Tibial nerve (tissue), 4 donors: ENCODE measurements around the gene DNAJC7. TPM values are rescaled to one million over a fixed set of nuclear protein-coding genes. Genes with fewer than 3 reads are reported as not detected.

ENCODE experiments used
- DNase-seq, 2 donors: peaks; one replicate each; pipeline ENCODE4 v3.0.0-alpha.2; 2019; ENCODE audit warnings: low spot score in 2 of 2
- H3K27ac ChIP-seq, 4 donors: fragments of 200-600 bp; sonication (generic) in 3 of 4; one replicate each; pipeline ENCODE4 v1.5.1; 2017 to 2019; ENCODE audit warnings: mild to moderate bottlenecking in 1 of 4
- H3K27me3 ChIP-seq, 2 donors: fragments of 200-600 bp; sonication (generic) in 1 of 2; one replicate each; pipeline versions ENCODE4 v1.5.1 to v1.6.0; 2017 to 2019
- H3K36me3 ChIP-seq, 3 donors: fragments of 200-600 bp; sonication (generic); one replicate each; pipeline ENCODE4 v1.5.1; 2018 to 2019
- H3K4me1 ChIP-seq, 4 donors: fragments of 200-600 bp; sonication (generic) in 3 of 4; one replicate each; pipeline ENCODE4 v1.5.1; 2017 to 2019
- H3K4me3 ChIP-seq, 4 donors: fragments of 200-600 bp; sonication (generic) in 3 of 4; one replicate each; pipeline ENCODE4 v1.5.1; 2017 to 2019; ENCODE audit warnings: mild to moderate bottlenecking in 1 of 4, moderate library complexity in 1 of 4
- H3K9me3 ChIP-seq, 4 donors: fragments of 200-600 bp; sonication (generic) in 3 of 4; one replicate each; pipeline ENCODE4 v1.5.1; 2017 to 2019
- CTCF ChIP-seq, 5 experiments: fragments of 200-600 bp in 3 of 5; fragments of 450-650 bp in 2 of 5; sonication (generic) in 3 of 5; IDR thresholded peaks; one replicate each; pipeline ENCODE4 v1.5.1; 2016 to 2019; ENCODE audit warnings: antibody characterized with exemption in 5 of 5, mild to moderate bottlenecking in 3 of 5, moderate library complexity in 2 of 5
- EP300 ChIP-seq, 2 donors: sonication (generic); formaldehyde crosslinking; IDR thresholded peaks; one replicate each; pipeline ENCODE4 v1.6.1; 2017; ENCODE audit warnings: antibody characterized with exemption in 2 of 2, mild to moderate bottlenecking in 1 of 2
- POLR2A ChIP-seq, 2 donors: fragments of 450-650 bp; IDR thresholded peaks; one replicate each; pipeline ENCODE4 v1.6.1; 2017; ENCODE audit warnings: antibody characterized with exemption in 2 of 2, mild to moderate bottlenecking in 2 of 2, moderate library complexity in 2 of 2
- WGBS, 2 donors: methylation state at CpG; one replicate each; pipeline ENCODE4 v1.1.5; 2018; 5-methylcytosine and 5-hydroxymethylcytosine counted together
- total RNA-seq, 4 donors: library from RNA; depleted of rRNA; stranded (reverse); fragments of >200 nt; gene quantifications; one replicate each; pipeline ENCODE4 v1.1.0, GENCODE V29; 2016

DNAJC7 gene
- total RNA-seq, 4 donors from 2014 or later = 56.6 to 90.2 (median 71.8) TPM

- Histone ChIP-seq H3K9me3 (no peaks in the 10 kb centered on the region), H3K36me3 (peaks cover 5 to 100% (median 40%) of the 10 kb centered on the region in 3 donors), H3K4me1 (no peaks in the 10 kb centered on the region), H3K27me3 (no peaks in the 10 kb centered on the region), H3K4me3 (no peak overlapping the region), H3K27ac (no peak overlapping the region)
- TF ChIP-seq POLR2A (IDR thresholded peaks at IDR 0.05) = no peak
- no peak for TF ChIP-seq CTCF (IDR thresholded peaks at IDR 0.05)
- no peak for TF ChIP-seq EP300 (IDR thresholded peaks at IDR 0.05)
- DNase-seq = no peak
- WGBS, 2 donors = 92 to 94% methylated on average over 8 of the region's 8 CpGs
Measured at GRCh38 chr17:41985919-41986318, 31.3 kb downstream of the DNAJC7 start.

GRCh38 chr17:41984454-41984853 lies 32.8 kb downstream of the DNAJC7 start:
- DNase-seq = no peak
- no peak for TF ChIP-seq CTCF (IDR thresholded peaks at IDR 0.05)
- no peak for TF ChIP-seq POLR2A (IDR thresholded peaks at IDR 0.05)
- no peak for TF ChIP-seq EP300 (IDR thresholded peaks at IDR 0.05)
- 91 to 96% methylated on average over 8 of the region's 8 CpGs for WGBS, 2 donors
- Histone ChIP-seq H3K27ac (no peak overlapping the region), H3K4me3 (no peak overlapping the region), H3K36me3 (peaks cover 10 to 100% (median 50%) of the 10 kb centered on the region in 3 donors), H3K9me3 (no peaks in the 10 kb centered on the region), H3K4me1 (no peaks in the 10 kb centered on the region), H3K27me3 (no peaks in the 10 kb centered on the region)

- H3K9me3 ChIP-seq = no peaks in the 10 kb centered on the region
- H3K27me3 ChIP-seq = no peaks in the 10 kb centered on the region
- H3K4me1 ChIP-seq = peaks cover 0 to 10% (median 0%) of the 10 kb centered on the region in 4 donors
- H3K4me3 ChIP-seq = no peak overlapping the region
- no peak overlapping the region for H3K27ac ChIP-seq
- DNase-seq = no peak
- 85 to 88% methylated on average over 14 of the region's 14 CpGs for WGBS, 2 donors
- peaks cover 10 to 100% (median 51%) of the 10 kb centered on the region in 3 donors for H3K36me3 ChIP-seq
- TF ChIP-seq POLR2A (IDR thresholded peaks at IDR 0.05) (no peak), EP300 (IDR thresholded peaks at IDR 0.05) (no peak)
Measured at GRCh38 chr17:41982026-41982760, 35.0 kb downstream of the DNAJC7 start.

GRCh38 chr17:41977991-41978390 lies 39.2 kb downstream of the DNAJC7 start:
- TF ChIP-seq CTCF (IDR thresholded peaks at IDR 0.05) (no peak), EP300 (IDR thresholded peaks at IDR 0.05) (no peak), POLR2A (IDR thresholded peaks at IDR 0.05) (no peak)
- H3K27ac ChIP-seq = peak overlapping the region in 2 of 4 donors; percentile 94 to 97
- WGBS, 2 donors = 82 to 86% methylated on average over 4 of the region's 4 CpGs
- H3K36me3 ChIP-seq = peaks cover 10 to 100% (median 55%) of the 10 kb centered on the region in 3 donors
- peaks cover 0 to 52% (median 19%) of the 10 kb centered on the region in 4 donors for H3K4me1 ChIP-seq
- no peak for DNase-seq
- no peaks in the 10 kb centered on the region for H3K9me3 ChIP-seq
- no peaks in the 10 kb centered on the region for H3K27me3 ChIP-seq
- no peak overlapping the region for H3K4me3 ChIP-seq

- H3K27me3 ChIP-seq = no peaks in the 10 kb centered on the region
- peak in 1 of 2 donors; percentile 50 for TF ChIP-seq EP300 (IDR thresholded peaks at IDR 0.05)
- no peak for TF ChIP-seq CTCF (IDR thresholded peaks at IDR 0.05)
- TF ChIP-seq POLR2A (IDR thresholded peaks at IDR 0.05) = peak in 1 of 2 donors; percentile 44
- WGBS, 2 donors = 34 to 35% methylated on average over 11 of the region's 11 CpGs
- DNase-seq = no peak
- peaks cover 0 to 68% (median 35%) of the 10 kb centered on the region in 4 donors for H3K4me1 ChIP-seq
- no peaks in the 10 kb centered on the region for H3K9me3 ChIP-seq
- H3K27ac ChIP-seq = peak overlapping the region; percentile 11 to 97 (median 86)
- peak overlapping the region in 2 of 4 donors; percentile 1 to 7 for H3K4me3 ChIP-seq
- H3K36me3 ChIP-seq = peaks cover 8 to 100% (median 47%) of the 10 kb centered on the region in 3 donors
Measured at GRCh38 chr17:41976142-41976768, 41.0 kb downstream of the DNAJC7 start.
